Endodermal cell (in vitro differentiated cells): ENCODE data around the gene VPREB3. TPM values are rescaled to one million over a fixed set of nuclear protein-coding genes. Genes with fewer than 3 reads are reported as not detected.

Experiments
- DNase-seq: peaks from one replicate; pipeline ENCODE4 v3.0.0-alpha.2; 2017
- H3K27ac ChIP-seq: 2 replicates; pipeline ENCODE4 v1.5.1; 2013; ENCODE audit warnings: mild to moderate bottlenecking, low read depth, low read length, moderate library complexity
- H3K27me3 ChIP-seq: 2 replicates; pipeline ENCODE4 v1.6.1; 2013; ENCODE audit warnings: mild to moderate bottlenecking, low read length, moderate library complexity; ENCODE audit not compliant: insufficient read depth, control insufficient read depth, poor library complexity, severe bottlenecking
- H3K36me3 ChIP-seq: 2 replicates; pipeline ENCODE4 v1.7.0; 2013; ENCODE audit warnings: mild to moderate bottlenecking, low read length, moderate library complexity; ENCODE audit not compliant: control insufficient read depth, insufficient read depth
- H3K4me1 ChIP-seq: one replicate; pipeline ENCODE4 v1.7.0; 2013; ENCODE audit warnings: low read length; ENCODE audit not compliant: control insufficient read depth, insufficient read depth
- H3K4me3 ChIP-seq: 2 replicates; pipeline ENCODE4 v1.5.1; 2013; ENCODE audit warnings: mild to moderate bottlenecking, low read length, moderate library complexity
- H3K9ac ChIP-seq: 2 replicates; pipeline ENCODE4 v1.6.1; 2013; ENCODE audit warnings: mild to moderate bottlenecking, low read length, moderate library complexity; ENCODE audit not compliant: poor library complexity, severe bottlenecking; ENCODE audit errors: extremely low read depth
- H3K9me3 ChIP-seq: 2 replicates; pipeline ENCODE4 v1.6.1; 2013; ENCODE audit warnings: mild to moderate bottlenecking, low read length, moderate library complexity; ENCODE audit not compliant: control insufficient read depth
- H3K27ac Mint-ChIP-seq: 2 replicates; pipeline ENCODE4 v1.8.0; 2020; ENCODE audit warnings: mixed read lengths
- H3K27me3 Mint-ChIP-seq: 2 replicates; pipeline ENCODE4 v1.8.0; 2021; ENCODE audit warnings: mild to moderate bottlenecking, mixed read lengths; ENCODE audit not compliant: insufficient read depth
- H3K36me3 Mint-ChIP-seq: 2 replicates; pipeline ENCODE4 v1.8.0; 2020; ENCODE audit warnings: low read depth, mixed read lengths
- H3K4me1 Mint-ChIP-seq: 2 replicates; pipeline ENCODE4 v1.8.0; 2020; ENCODE audit warnings: mixed read lengths
- H3K4me3 Mint-ChIP-seq: 2 replicates; pipeline ENCODE4 v1.8.0; 2020; ENCODE audit warnings: mild to moderate bottlenecking, moderate library complexity, mixed read lengths
- H3K9me3 Mint-ChIP-seq: 2 replicates; pipeline ENCODE4 v1.8.0; 2020; ENCODE audit warnings: mild to moderate bottlenecking, mixed read lengths
- WGBS, 2 experiments: methylation state at CpG; one replicate each; pipeline versions ENCODE4 v1.1.5 to v1.1.7; 2013; ENCODE audit warnings: missing lambda C conversion rate in 2 of 2, mixed read lengths in 1 of 2; ENCODE audit not compliant: insufficient coverage in 1 of 2, insufficient read length in 1 of 2; 5-methylcytosine and 5-hydroxymethylcytosine counted together
- total RNA-seq, 2 donors: library from RNA; stranded (reverse); fragmentation: NEBNext Ultra II Directional in 1 of 2; extraction: Animal tissue kit (Norgen Biotek cat#: 25700) in 1 of 2; gene quantifications; 2 replicates in 1 of 2; 3 replicates in 1 of 2; pipeline ENCODE4 v1.2.1, GENCODE V29; 2021
- TF ChIP-seq, protein P1 (sequence below): fragments of 200-600 bp; sonication (generic); conservative IDR thresholded peaks from 2 replicates; pipeline ENCODE4 v1.5.0; 2021; ENCODE audit warnings: antibody characterized with exemption, mild to moderate bottlenecking

The VPREB3 gene
- total RNA-seq, 2 donors from 2014 or later, result not detected

DNA sequence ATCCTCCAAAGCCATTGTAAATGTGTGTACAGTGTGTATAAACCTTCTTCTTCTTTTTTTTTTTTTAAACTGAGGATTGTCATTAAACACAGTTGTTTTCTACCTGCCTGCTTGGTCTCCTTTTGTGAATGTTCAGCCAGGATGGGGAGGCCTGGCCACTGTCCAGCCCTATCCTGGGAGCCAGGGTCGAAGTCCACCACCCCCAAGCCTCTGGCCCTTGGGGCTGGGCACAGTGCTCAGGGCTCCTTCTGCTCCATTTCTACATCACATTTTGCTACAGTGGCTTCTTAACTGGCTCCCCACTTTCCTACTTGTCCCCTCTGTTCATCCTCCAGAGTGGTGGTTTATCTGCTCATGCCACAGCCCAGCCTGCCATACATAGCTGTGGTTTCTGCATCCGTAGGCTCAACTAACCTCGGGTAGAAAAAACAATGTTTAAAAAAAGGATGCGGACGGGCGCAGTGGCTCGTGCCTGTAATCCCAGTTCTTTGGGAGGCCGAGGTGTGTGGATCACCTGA, 30.0 kb upstream of the VPREB3 start:
- no peak for DNase-seq
- H3K36me3 Mint-ChIP-seq, result no peaks in the 10 kb centered on the region
- 90 to 92% methylated on average over 8 of the region's 8 CpGs for WGBS, 2 experiments
- H3K27ac Mint-ChIP-seq, result no peak overlapping the region
- H3K9me3 Mint-ChIP-seq, result no peaks in the 10 kb centered on the region
- TF ChIP-seq, protein P1, sequence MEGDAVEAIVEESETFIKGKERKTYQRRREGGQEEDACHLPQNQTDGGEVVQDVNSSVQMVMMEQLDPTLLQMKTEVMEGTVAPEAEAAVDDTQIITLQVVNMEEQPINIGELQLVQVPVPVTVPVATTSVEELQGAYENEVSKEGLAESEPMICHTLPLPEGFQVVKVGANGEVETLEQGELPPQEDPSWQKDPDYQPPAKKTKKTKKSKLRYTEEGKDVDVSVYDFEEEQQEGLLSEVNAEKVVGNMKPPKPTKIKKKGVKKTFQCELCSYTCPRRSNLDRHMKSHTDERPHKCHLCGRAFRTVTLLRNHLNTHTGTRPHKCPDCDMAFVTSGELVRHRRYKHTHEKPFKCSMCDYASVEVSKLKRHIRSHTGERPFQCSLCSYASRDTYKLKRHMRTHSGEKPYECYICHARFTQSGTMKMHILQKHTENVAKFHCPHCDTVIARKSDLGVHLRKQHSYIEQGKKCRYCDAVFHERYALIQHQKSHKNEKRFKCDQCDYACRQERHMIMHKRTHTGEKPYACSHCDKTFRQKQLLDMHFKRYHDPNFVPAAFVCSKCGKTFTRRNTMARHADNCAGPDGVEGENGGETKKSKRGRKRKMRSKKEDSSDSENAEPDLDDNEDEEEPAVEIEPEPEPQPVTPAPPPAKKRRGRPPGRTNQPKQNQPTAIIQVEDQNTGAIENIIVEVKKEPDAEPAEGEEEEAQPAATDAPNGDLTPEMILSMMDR, result no peak
- H3K27ac ChIP-seq, result no peak overlapping the region
- H3K9me3 ChIP-seq, result no peaks in the 10 kb centered on the region
- peaks cover 21% of the 10 kb centered on the region for H3K4me1 Mint-ChIP-seq
- H3K4me3 Mint-ChIP-seq, result no peak overlapping the region
- no peaks in the 10 kb centered on the region for H3K36me3 ChIP-seq
- peaks cover 5% of the 10 kb centered on the region for H3K4me1 ChIP-seq
- H3K9ac ChIP-seq, result no peak overlapping the region
- peaks cover 3% of the 10 kb centered on the region for H3K27me3 Mint-ChIP-seq
- H3K4me3 ChIP-seq, result no peak overlapping the region
- H3K27me3 ChIP-seq, result no peaks in the 10 kb centered on the region

GRCh38 chr22:23783265-23784150, 29.3 kb upstream of the VPREB3 start:
- Histone ChIP-seq H3K9ac (no peak overlapping the region), H3K4me3 (no peak overlapping the region), H3K27ac (no peak overlapping the region), H3K4me1 (peaks cover 5% of the 10 kb centered on the region), H3K27me3 (no peaks in the 10 kb centered on the region), H3K36me3 (no peaks in the 10 kb centered on the region), H3K9me3 (no peaks in the 10 kb centered on the region)
- Mint-ChIP-seq H3K27me3 (peaks cover 3% of the 10 kb centered on the region), H3K27ac (no peak overlapping the region), H3K4me1 (peaks cover 15% of the 10 kb centered on the region), H3K4me3 (no peak overlapping the region), H3K36me3 (no peaks in the 10 kb centered on the region), H3K9me3 (no peaks in the 10 kb centered on the region)
- whole genome bisulfite sequencing, 2 experiments, result 72 to 82% methylated on average over 8 to 15 of the region's 15 CpGs
- no peak for DNase-seq
- TF ChIP-seq, protein P1, result no peak

GRCh38 chr22:23782703-23783102, 28.5 kb upstream of the VPREB3 start:
- DNase-seq, result no peak
- H3K27me3 Mint-ChIP-seq, result peaks cover 3% of the 10 kb centered on the region
- H3K27ac Mint-ChIP-seq, result no peak overlapping the region
- peaks cover 5% of the 10 kb centered on the region for H3K4me1 ChIP-seq
- WGBS, 2 experiments, result 94% methylated on average over 1 of the region's 1 CpG; no CpG with 5 or more reads in 1 of the 2 experiments
- no peaks in the 10 kb centered on the region for H3K36me3 ChIP-seq
- no peak overlapping the region for H3K9ac ChIP-seq
- no peaks in the 10 kb centered on the region for H3K36me3 Mint-ChIP-seq
- no peaks in the 10 kb centered on the region for H3K9me3 Mint-ChIP-seq
- no peaks in the 10 kb centered on the region for H3K9me3 ChIP-seq
- H3K4me3 Mint-ChIP-seq, result no peak overlapping the region
- no peak overlapping the region for H3K27ac ChIP-seq
- H3K4me3 ChIP-seq, result no peak overlapping the region
- H3K4me1 Mint-ChIP-seq, result peaks cover 7% of the 10 kb centered on the region
- TF ChIP-seq, protein P1, result no peak
- no peaks in the 10 kb centered on the region for H3K27me3 ChIP-seq
